Pancreas (tissue), 10 donors: ENCODE data around the gene GOLPH3L. TPM values are rescaled to one million over a fixed set of nuclear protein-coding genes. Genes with fewer than 3 reads are reported as not detected.
"Not testable (repeated sequence)": the region's sequence is repeated elsewhere in the genome, so short reads cannot be mapped to it uniquely, and the experiment has no call there.

Experiments
- ATAC-seq, 4 donors: fragments of 200-7000 bp; cut with Tn5 transposase; one replicate each; pipeline versions ENCODE4 v1.8.0 to v1.9.1; 2020; ENCODE audit warnings: mild to moderate bottlenecking in 4 of 4, moderate library complexity in 4 of 4
- DNase-seq, 6 donors: peaks; one replicate each; pipeline ENCODE4 v3.0.0-alpha.2; 2020
- FAIRE-seq: peaks from 2 replicates; lab custom pipeline; 2012; peaks lifted over from hg19 to GRCh38; lab: Jason Lieb, UNC
- H3K27ac ChIP-seq, 4 donors: fragments of 200-600 bp; sonication (generic); 1 replicate in 3 of 4; 2 replicates in 1 of 4; pipeline versions ENCODE4 v1.5.0 to v1.8.0; 2020
- H3K27me3 ChIP-seq, 4 donors: fragments of 200-600 bp; one replicate each; pipeline ENCODE4 v1.8.0; 2021
- H3K36me3 ChIP-seq, 3 donors: fragments of 200-600 bp; sonication (generic) in 1 of 3; one replicate each; pipeline versions ENCODE4 v1.5.0 to v1.8.0; 2020 to 2021
- H3K4me1 ChIP-seq, 3 donors: fragments of 200-600 bp; one replicate each; pipeline ENCODE4 v1.8.0; 2021
- H3K4me3 ChIP-seq, 4 donors: fragments of 200-600 bp; sonication (generic) in 2 of 4; one replicate each; pipeline versions ENCODE4 v1.5.0 to v1.8.0; 2020 to 2021
- H3K9me3 ChIP-seq, 4 donors: fragments of 200-600 bp; one replicate each; pipeline ENCODE4 v1.8.0; 2021
- CTCF ChIP-seq, 4 donors: fragments of 200-600 bp; sonication (generic) in 3 of 4; IDR thresholded peaks; one replicate each; pipeline versions ENCODE4 v1.5.0 to v1.8.0; 2021; ENCODE audit warnings: antibody characterized with exemption in 4 of 4
- WGBS, 2 donors: extraction: QIAGEN DNeasy Blood & Tissue Kit; methylation state at CpG; one replicate each; pipeline ENCODE4 v1.1.7; 2013; 5-methylcytosine and 5-hydroxymethylcytosine counted together
- intact Hi-C, 3 donors: fragments of 100-400 bp; cut with DNase I; formaldehyde crosslinking; loops; one replicate each; pipeline versions ENCODE4 v1.11.1 to v1.14.2; 2022
- polyA plus RNA-seq, 2 donors: library from polyadenylated mRNA; stranded (reverse); fragments of 200-250 nt; gene quantifications; one replicate each; pipeline ENCODE4 v1.2.3, GENCODE V29; 2013
- total RNA-seq, 6 donors: library from RNA; stranded (reverse); fragmentation: NEBNext Ultra II Directional in 4 of 6; extraction: Animal tissue kit (Norgen Biotek cat#: 25700) in 4 of 6; gene quantifications; one replicate each; pipeline versions ENCODE4 v1.2.1 to v1.2.4, GENCODE V29; 2021 to 2023
- donor health status: healthy with polysubstance abuse.
- donor health status: DM: no; HTN: no; CAD: no; lungs with moderate emphysema.
- donor health status: DM: no; HTN: no; CAD: no.
- donor health status: control.
- donor health status: control.
- donor health status: Bipolar disorder and iron deficiency.
- donor health status: DM: yes; HTN: yes; CAD: no.
- donor health status: DM: no; HTN: no; CAD: no.
- donor health status: DM: no; HTN: no; CAD: no.
- donor health status: DM: yes; HTN: yes; CAD: no.

Gene GOLPH3L
- total and polyA plus RNA-seq, 8 donors, result 10.5 to 34.8 (median 23.3) TPM

- no peaks in the 10 kb centered on the region for H3K27me3 ChIP-seq
- DNase-seq (no peak), FAIRE-seq (no peak), ATAC-seq (no peak)
- H3K4me3 ChIP-seq, result no peak overlapping the region
- peak overlapping the region in 2 of 4 donors; percentile 44 to 89 for H3K27ac ChIP-seq
- no peak for TF ChIP-seq CTCF (IDR thresholded peaks at IDR 0.05)
- no peaks in the 10 kb centered on the region for H3K36me3 ChIP-seq
- H3K9me3 ChIP-seq, result no peaks in the 10 kb centered on the region
- H3K4me1 ChIP-seq, result peaks cover 16 to 48% (median 35%) of the 10 kb centered on the region in 3 donors
- WGBS, 2 donors, result 80 to 86% methylated on average over 2 of the region's 2 CpGs
- intact Hi-C loops, result no loop called here
These were observed 87.2 kb downstream of the GOLPH3L start for GRCh38 chr1:150609732-150610131.

GRCh38 chr1:150606463-150607142 is 90.4 kb downstream of the GOLPH3L start:
- no peak for FAIRE-seq
- peaks cover 8 to 37% (median 21%) of the 10 kb centered on the region in 3 donors for H3K4me1 ChIP-seq
- H3K27ac ChIP-seq, result no peak overlapping the region
- H3K4me3 ChIP-seq, result no peak overlapping the region
- WGBS, 2 donors, result 95 to 97% methylated on average over 7 of the region's 7 CpGs
- no peak for ATAC-seq
- DNase-seq, result no peak
- no peaks in the 10 kb centered on the region for H3K36me3 ChIP-seq
- H3K27me3 ChIP-seq, result no peaks in the 10 kb centered on the region
- intact Hi-C loops, result no loop called here
- no peak for TF ChIP-seq CTCF (IDR thresholded peaks at IDR 0.05)
- H3K9me3 ChIP-seq, result no peaks in the 10 kb centered on the region

GRCh38 chr1:150605451-150605731 is 91.6 kb downstream of the GOLPH3L start:
- H3K27me3 ChIP-seq, ATAC-seq, H3K36me3 ChIP-seq, DNase-seq, FAIRE-seq, intact Hi-C loops, H3K9me3 ChIP-seq, H3K4me3 ChIP-seq: not testable (repeated sequence)
- Histone ChIP-seq H3K27ac (peak overlapping the region; percentile 76 to 88 (median 83)), H3K4me1 (peaks cover 4 to 26% (median 14%) of the 10 kb centered on the region in 3 donors)
- 96 to 97% methylated on average over 3 of the region's 3 CpGs for WGBS, 2 donors

- H3K9me3 ChIP-seq, result no peaks in the 10 kb centered on the region
- intact Hi-C loops, result no loop called here
- H3K36me3 ChIP-seq, result no peaks in the 10 kb centered on the region
- 86 to 91% methylated on average over 2 of the region's 2 CpGs for WGBS, 2 donors
- no peak for DNase-seq
- no peaks in the 10 kb centered on the region for H3K27me3 ChIP-seq
- H3K4me1 ChIP-seq, result peaks cover 4 to 23% (median 14%) of the 10 kb centered on the region in 3 donors
- TF ChIP-seq CTCF (IDR thresholded peaks at IDR 0.05), result no peak
- ATAC-seq, result peak in 1 of 4 donors; percentile 3
- no peak overlapping the region for H3K4me3 ChIP-seq
- peak overlapping the region; percentile 76 to 88 (median 83) for H3K27ac ChIP-seq
- no peak for FAIRE-seq
These were observed 92.7 kb downstream of the GOLPH3L start for GRCh38 chr1:150604226-150604588.

GRCh38 chr1:150603711-150604110 is 93.2 kb downstream of the GOLPH3L start:
- Histone ChIP-seq H3K4me1 (peaks cover 4 to 23% (median 14%) of the 10 kb centered on the region in 3 donors), H3K36me3 (no peaks in the 10 kb centered on the region), H3K9me3 (no peaks in the 10 kb centered on the region), H3K4me3 (no peak overlapping the region), H3K27me3 (no peaks in the 10 kb centered on the region), H3K27ac (peak overlapping the region in 2 of 4 donors; percentile 88)
- intact Hi-C loops, result no loop called here
- 85 to 89% methylated on average over 3 of the region's 3 CpGs for WGBS, 2 donors
- TF ChIP-seq CTCF (IDR thresholded peaks at IDR 0.05), result no peak
- ATAC-seq (no peak), FAIRE-seq (no peak), DNase-seq (no peak)

GRCh38 chr1:150602372-150602771 is 94.6 kb downstream of the GOLPH3L start:
- H3K9me3 ChIP-seq, ATAC-seq, H3K36me3 ChIP-seq, H3K4me3 ChIP-seq, FAIRE-seq, H3K27me3 ChIP-seq, H3K27ac ChIP-seq, DNase-seq, intact Hi-C loops: not testable (repeated sequence)
- 96% methylated on average over 12 of the region's 12 CpGs for WGBS, 2 donors
- H3K4me1 ChIP-seq, result peaks cover 4 to 23% (median 14%) of the 10 kb centered on the region in 3 donors
